Embryonic facial prominence (tissue), 1 donor: ENCODE measurements around the gene ERGIC1.

Experiments used
- DNase-seq: peaks from one replicate; pipeline ENCODE4 v3.0.0-alpha.2; 2016; ENCODE audit errors: extremely low spot score

Gene ERGIC1

DNA sequence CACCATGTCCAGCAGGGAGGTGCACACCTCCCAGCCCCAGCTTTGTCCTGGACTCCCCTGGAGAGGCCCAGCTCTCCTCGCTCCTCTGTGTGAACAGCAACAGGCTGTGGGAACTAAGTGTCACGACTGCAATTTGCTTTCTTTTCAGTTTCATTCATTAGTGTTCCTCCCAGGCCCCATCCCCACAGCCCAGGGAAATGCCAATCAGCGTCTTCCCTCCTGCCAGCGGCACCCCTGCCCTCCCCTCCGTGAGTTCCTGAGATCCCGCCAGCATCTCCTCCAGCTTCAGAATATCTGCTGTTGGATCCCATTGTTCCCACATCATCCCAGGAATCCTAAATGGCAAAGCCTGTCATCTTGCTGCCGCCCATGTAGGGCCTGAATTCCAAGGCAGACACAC is 112.1 kb downstream of the ERGIC1 start:
- no peak for DNase-seq

- DNase-seq, result no peak
These were observed 115.4 kb downstream of the ERGIC1 start for GRCh38 chr5:172949426-172949825.

GRCh38 chr5:172950176-172950965 is 116.3 kb downstream of the ERGIC1 start:
- no peak for DNase-seq

- no peak for DNase-seq
These were observed 117.5 kb downstream of the ERGIC1 start for GRCh38 chr5:172951371-172952033.

DNA sequence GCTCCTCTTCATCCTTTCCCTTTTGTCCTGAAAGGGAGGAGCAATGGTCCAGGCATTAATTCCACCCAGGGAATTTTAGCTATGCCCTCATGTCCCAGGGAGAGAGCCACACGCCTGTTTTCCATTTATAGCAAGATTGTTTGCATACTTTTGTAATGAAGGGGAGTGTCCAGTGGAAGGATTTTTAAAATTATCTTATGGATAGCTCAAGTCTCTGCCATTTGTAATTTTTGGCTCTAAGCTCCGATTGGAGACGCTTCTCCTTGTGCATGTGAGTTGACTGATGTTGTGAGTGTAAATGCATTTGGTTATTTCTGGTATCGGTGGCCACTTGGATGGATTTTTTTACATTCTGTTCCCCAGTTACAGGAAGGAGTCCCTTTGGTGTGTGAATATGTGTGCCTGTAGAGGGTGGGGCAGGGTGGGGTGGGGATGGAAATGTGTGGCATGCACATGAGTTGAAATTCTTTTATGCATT is 118.0 kb downstream of the ERGIC1 start:
- no peak for DNase-seq

- no peak for DNase-seq
These were observed 120.0 kb downstream of the ERGIC1 start for GRCh38 chr5:172953776-172954675.

DNA sequence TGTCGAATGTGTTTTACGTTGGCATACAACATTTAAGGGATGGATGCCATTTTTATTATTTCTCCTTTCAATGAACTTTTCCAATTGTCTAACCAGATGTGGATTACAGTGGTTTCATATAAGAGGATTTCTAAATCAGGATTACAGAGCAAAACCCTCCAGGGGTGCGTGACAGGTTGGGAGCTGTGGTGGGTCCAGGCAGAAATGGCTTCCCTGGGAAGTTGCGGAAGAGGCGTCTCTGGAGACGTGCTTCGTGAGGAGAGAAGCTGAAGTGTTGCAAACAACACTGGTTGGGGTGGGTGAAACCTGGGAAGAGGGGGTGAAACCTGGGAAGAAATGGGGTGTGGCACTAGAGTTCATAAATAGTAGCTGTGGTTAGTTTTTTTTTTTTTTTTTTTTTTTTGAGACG is 120.7 kb downstream of the ERGIC1 start:
- no peak for DNase-seq

DNA sequence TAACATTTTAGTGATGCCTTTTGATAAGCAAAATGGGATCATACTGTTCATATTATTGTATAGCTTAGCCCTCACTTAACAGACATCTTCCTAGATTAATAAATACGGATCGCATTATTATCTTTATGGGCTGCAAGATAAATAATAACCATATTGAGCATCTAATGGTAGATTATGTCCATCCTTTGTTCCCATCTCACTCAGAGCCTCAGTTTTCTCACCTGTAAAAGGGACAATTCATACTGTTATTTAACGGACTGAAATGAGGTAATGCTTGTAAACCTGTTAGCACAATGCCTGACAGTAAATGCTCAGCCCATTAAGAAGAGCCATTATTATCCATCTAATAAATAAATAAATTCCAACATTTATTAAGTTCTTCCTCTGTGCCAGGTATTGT is 122.2 kb downstream of the ERGIC1 start:
- no peak for DNase-seq

DNA sequence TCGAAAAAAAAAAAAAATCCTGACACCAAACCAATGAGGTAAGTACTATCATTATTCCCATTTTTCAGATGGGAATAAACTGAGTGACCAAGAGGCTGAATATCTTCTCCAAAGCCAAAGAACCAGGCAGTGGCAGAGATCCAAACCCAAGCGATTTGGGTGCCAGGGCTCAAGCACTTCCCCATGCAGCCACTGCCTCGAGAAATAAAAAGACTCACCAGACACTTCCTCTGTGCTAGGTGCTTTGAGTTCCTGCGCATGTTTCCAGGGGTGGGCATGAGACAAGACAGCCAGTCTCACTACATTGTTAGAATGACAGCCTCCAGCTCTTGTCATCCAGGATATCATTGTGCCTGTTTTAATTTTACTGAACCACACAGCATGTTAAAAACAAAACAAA is 122.9 kb downstream of the ERGIC1 start:
- no peak for DNase-seq

DNA sequence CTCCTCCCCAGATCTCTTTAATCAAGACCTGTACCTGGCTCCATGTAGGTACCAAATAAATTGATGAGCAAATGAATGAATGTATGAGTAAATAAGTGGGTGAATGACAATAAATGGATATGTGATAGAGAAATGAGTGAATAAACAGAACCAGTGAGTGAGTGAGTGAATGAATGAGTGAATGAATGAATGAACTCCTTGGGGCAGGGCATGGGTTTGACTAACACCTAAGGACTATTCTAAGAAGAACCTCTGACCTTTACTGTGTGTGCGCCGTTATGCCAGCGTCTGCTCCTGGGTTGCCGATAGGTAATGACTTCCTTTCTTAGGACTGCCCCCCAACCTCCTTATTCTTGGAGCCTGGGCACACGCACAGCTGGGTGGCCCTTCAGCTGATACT is 123.4 kb downstream of the ERGIC1 start:
- no peak for DNase-seq

GRCh38 chr5:172958331-172959046 is 124.4 kb downstream of the ERGIC1 start:
- no peak for DNase-seq

GRCh38 chr5:172959824-172960799 is 126.1 kb downstream of the ERGIC1 start:
- no peak for DNase-seq

DNA sequence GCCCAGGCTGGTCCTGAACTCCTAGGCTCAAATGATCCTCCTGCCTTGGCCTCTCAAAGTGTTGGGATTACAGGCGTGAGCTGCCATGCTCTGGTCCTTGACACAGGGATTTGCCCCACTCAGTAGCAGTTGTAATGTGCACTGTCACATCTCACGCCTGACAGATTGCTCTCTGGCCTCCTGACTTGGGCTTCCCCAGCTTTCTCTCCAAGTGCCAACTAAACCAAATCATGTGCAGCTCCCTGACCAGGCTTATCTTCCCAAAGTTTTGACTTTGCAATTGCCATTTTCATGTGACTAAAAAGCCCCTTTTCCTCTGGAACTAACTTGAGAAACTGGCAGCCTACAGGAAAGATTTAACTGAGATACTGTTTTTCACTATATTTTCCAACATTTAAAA is 135.9 kb downstream of the ERGIC1 start:
- DNase-seq, result no peak

DNA sequence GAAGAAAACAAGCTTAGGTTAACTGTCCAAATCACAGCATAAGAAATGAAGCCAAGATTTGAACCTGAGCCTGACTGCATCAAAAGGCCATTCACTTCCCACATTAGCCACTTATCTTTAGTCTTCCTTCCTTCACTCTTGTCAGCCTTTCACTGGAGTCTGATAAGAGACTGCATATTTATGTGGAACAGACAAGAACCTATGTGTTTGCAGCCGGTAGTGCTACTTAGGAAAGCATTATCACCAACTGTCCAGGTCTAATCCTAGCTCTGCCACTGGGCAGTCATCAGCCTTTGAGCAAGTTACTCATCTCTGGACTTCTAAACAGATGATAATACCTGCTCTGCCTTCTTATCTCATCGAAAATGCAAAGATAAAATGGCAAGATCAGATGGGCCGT is 137.4 kb downstream of the ERGIC1 start:
- no peak for DNase-seq

- DNase-seq, result no peak
These were observed 138.5 kb downstream of the ERGIC1 start for GRCh38 chr5:172972552-172972951.

DNA sequence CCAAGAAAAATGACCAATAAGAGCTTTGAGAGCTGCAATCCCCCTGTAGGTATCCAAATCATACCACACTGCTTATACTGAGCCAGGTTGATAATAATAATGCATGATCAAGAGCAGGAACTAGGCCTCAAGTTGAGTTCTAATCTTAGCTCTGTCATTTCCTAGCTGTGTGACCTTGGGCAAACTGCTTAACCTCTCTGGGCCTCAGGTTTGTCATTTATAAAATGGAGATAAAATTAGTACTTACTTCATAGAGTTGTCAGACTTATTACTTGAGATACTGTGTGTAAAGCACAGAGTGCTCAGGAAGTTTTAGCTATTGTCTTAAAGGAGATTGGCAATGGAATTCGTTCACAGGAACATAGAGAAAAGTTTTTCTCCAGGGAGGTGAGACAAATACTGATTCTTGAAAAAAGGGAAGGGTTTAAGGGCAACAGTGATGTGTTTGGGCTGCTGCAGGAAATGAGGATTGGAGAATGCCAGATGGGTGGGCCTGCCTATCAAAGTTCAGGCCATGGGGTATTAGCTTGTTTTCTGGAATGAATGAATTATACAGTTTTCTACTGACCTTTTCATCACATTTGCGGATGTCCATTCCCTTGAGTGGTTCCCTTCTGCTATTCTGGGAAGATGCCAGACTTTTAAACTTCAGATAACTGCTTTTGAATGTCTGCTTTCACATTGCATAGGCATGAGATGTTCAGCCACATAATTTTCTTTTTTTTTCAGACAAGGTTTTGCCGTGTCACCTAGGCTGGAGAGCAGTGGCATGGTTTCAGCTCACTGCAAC is 139.3 kb downstream of the ERGIC1 start:
- no peak for DNase-seq

DNA sequence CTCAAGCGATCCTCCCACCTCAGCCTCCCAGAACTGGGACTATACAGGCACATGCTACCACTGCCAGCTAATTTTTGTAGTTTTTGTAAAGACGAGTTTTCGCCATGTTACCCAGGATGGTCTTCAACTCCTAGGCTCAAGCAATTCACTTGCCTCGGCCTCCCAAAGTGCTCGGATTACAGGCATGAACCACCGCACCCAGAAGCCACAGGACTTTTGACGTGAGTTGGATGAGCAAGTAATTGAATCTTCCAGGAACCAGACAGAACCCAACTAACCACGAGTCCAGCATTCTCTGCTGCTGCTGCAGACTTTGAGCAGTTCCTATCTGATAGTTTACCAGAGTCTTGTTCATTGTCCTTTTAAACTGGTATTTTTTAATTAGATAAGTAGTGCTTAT is 139.9 kb downstream of the ERGIC1 start:
- DNase-seq, result no peak

DNA sequence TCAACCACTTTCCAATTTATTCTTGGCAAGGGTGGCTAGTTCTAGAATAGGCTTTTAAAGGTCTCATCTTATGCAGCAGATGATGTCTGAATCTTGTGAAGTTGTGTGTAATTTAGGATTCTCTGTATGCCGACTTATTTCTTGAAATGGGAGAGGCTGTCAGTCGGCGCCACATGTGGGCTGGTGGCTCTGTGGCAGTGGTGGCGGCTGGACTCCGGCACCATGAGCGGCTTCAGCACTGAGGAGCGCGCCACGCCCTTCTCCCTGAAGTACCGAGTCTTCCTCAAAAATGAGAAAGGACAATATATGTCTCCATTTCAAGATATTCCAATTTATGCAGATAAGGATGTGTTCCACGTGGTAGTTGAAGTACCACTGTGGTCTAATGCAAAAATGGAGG is 141.2 kb downstream of the ERGIC1 start:
- DNase-seq, result no peak

DNA sequence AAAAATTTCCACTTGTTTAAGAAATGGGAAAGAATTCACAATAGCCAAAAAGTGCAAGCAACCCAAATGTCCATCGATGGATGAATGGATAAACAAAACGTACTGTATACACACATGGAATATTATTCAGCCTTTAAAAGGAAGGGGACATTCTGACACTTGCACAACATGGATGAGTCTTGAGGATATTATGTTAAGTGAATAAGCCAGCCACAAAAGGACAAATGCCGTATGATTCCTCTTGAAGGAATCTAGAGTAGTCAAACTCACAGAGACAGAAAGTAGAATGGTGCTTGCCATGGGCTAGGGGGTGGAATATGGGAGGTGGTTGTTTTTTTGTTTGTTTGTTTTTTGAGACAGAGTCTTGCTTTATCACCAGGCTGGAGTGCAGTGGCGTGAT is 145.7 kb downstream of the ERGIC1 start:
- no peak for DNase-seq

DNA sequence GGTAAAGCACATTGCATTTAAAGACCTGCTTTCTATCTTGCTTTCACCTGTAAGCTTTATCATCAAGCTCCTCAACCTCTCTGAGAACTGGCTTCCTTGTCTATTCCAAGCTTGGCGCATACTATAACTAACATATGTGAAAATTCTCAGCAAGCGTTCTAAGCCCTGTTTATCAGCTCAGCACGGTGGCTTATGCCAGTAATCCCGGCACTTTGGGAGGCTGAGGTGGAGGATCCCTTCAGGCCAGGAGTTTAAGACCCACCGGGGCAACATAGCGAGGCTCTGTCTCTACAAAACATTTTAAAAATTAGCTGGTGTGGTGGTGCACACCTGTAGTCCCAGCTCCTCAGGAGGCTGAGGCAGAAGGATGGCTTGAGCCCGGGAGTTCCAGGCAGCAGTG is 147.9 kb downstream of the ERGIC1 start:
- DNase-seq, result no peak
